ENCODE results near the gene GNPDA2.
"Not testable (repeated sequence)": the region's sequence is repeated elsewhere in the genome, so short reads cannot be mapped to it uniquely, and the experiment has no call there.

Gene GNPDA2

DNA sequence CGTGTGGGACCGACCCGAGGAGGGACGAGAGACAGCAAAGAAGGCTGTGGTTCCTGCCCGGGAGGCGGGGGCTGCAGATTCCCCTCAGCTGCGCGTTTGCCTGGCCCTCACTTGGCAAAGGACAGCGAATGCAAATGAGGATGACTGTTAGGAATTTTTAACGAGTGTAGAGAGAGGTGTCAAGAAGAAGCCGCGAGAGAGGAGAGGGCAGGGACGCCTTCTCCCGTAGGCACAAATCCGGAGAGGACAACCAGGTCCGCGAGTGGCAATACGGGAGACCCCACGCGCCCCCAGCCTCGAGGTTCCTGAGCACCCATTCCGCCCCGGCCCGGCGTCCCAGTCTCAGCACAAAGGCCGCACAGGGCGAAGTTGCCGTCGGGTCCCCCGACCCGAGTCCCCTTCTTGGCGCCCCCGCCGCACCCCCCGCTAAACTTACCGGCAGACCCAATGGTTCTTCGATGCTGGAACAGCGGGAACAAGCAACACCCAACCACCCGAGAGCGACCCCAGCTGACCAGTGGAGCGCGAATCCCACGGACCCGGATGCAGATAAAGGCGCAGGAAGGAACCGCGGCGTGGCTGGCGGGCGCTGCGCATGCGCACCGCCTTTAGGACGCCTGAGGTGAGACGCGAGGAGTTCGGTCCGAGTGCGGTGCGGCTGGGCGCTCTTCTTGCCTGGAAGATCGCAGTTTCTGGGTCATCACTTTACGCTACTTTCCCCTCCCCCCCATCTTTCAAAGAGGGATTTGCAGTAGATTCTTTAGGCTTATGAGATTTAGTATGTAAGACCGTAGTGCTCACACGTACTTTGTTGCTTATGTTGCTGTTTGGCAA is at the start of gene GNPDA2:
Gene GNPDA2, minus strand, starts transcription at position 519 of the 834 bp plus-strand sequence. CDS start 4,349 bp downstream, outside the sequence.
- DNase-seq, result peak; percentile 81 to 84

DNA sequence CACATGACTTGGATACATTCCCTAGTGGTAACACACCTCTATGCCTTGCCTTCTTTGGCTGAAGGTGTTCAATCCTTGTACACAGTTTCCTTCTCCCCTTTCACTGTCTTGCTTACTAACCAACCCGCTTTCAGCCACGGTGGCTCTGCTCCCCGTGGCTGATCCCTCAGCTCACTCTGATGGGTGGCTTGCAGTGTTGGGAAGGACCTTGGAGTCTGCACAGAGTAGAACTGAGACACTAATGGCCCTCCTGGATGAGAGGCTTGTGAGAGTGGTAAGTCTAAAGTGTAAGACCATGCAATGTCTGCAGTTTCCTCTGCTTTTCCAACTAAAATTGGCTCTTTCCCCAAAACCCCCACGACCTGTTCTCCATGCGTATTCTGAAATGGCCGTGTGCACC is 46.0 kb upstream of the GNPDA2 start:
- no peak for DNase-seq

DNA sequence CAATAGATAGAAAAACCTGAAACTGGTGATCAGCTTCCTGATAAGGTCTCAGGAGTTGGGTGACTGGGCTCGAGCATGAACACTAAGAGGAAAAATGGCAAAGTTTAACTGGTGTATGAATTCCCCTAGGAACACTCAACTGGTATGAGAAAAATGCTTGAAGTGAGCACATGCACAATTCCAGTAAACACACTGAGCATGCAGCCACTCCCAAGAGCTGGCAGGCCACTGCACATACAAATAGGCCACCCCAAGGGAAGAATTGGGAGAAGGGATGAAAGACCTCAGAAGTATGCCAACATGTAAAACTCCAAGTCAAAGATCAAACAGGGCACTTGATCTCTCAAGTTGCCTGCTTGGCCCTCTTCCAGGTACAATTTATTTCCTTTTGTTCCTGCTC is 45.4 kb upstream of the GNPDA2 start:
- DNase-seq, result no peak

DNA sequence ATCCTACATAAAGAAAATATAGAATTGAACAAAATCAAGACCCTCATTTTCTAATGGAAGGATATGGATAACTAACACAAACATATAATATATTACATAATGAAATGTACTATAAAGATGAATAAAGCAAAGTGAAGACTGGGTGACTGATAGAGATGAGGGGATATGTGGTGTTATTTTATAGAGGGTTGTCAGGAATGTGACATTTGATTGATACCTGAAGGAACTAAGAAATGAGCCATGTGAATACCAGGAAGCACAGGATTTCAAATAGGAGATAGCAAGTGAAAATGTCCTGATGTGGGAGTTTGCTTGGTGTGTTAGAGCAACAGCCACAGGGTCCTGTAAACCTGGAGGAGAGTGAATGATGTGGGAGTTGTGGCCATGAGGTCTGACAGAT is 40.1 kb upstream of the GNPDA2 start:
- DNase-seq, result no peak

DNA sequence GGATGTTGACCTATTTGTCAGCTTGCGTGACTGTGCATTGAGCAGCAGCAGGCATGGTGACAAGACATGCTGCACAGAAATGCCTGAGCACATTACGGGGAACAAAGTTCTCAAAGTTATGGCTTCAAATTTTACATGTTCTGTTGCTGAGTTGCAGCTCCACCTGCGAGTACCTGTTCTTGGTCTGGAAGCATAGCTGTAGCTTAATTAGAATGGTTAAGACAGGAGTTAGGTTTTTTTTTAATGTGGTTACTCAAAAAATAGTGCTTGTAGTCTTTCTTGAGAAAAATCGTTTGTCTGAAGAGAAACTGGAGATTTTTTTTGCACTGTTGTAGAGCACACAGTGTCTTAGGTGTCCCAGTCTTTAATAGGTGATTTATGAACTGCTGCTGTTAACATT is 38.8 kb upstream of the GNPDA2 start:
- DNase-seq, result no peak

DNA sequence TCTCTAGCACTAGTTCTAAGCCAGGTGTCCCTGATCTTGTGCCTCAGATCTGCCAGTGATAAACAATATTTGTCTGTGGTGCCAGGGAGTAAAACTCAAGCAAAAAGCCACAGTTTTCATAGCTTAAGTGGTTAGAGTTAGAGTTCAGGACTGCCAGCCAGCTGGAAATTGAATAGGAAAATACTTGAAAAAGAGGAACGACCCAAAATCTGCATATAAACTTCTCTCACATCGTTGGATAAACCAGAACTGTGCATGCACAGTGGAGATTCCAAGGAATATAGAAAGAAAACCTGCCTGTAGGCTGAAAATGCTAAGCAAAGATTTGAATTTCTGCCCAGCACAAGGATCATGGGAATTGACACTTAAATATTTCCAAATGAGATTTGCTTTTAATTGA is 35.0 kb upstream of the GNPDA2 start:
- no peak for DNase-seq

DNA sequence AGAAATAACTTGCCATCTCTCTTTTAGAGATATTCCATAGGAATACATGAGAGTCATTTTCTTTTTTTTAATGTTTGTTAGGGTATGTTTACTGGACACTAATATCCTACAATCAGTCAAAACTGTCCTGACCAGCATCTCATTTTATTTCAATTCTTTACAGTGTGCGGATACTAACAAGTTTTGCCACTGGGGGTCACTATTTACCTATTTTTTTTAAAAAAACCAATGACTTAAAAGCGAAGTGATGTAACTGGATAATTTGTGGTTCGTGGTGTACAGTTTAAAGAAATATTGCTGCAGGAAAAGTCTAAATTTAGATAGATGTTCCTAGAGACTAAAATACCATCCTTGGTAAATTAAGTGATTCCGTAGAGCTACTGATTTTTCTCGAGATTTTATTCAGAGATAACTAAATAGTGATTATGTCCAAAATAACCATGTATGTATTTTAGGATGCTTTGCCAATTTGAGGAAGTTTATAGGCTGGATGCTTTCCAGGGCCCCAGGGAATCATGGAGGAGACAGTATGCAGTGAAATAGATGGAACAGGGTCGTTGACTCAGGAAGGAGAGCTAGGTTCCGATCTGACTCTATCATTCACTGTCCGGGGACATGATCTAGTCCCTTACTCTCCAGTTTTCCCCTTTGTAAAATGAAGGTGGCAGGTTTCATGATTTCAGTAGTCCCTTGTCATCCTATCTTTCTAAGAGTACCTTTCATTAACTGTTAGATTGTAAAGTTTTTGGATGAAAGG is 34.0 kb upstream of the GNPDA2 start:
- DNase-seq, result peak; percentile 14 to 67

DNA sequence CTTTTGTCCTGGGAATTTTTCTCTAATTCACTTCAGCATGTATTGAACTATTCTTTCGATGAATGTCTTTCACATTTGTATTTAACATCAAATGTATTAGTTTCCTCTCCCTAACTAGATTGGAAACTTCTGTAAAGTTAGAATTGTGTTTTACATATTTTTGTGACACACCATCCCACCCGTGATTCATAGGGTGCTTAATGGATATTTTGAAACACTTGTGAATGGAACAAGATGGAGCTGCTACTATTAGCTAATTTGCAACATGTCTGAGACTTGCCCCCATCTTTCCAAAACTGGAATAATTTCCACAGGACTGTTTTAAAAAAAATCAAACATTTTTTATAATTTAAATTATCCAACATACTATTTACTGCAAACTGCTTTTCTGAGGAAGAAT is 30.2 kb upstream of the GNPDA2 start:
- DNase-seq, result no peak

DNA sequence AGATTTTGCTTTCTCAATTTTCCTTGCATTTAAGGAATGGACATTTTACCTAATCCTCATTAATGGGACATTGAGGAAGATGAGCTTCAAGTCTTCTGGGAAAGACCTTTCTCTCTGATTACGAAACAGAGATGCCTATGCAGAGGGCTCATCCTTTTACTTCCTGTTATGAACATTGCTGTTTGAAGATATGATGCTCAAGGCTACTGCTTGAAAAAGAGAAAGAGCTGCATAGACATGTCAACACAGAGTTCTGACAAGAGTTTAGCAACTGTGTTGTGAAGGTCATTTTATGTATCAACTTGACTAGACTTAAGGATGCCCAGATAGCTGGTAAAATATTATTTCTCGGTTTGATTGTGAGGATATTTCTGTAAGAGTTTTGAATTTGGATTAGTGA is 13.8 kb upstream of the GNPDA2 start:
- DNase-seq, result no peak

DNA sequence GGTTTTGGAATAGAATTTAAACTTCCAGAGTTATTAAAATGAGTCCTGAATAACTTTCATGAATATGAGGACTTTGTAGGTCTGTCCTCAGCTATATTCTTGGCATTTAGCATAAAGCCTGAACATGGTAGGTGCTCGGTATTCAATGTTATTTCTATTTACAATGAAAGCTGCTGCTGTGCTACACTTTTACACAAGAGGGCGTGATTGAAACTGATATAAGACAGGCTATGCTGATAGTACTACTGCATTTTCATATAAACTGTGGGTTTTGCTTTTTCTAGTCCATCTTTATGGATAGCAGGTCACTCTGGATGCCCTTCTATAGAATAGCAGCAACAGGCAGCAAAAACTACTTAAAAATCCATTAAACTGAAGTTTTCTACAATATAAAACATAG is 12.3 kb upstream of the GNPDA2 start:
- DNase-seq, result peak in 1 of 2 donors; percentile 7

DNA sequence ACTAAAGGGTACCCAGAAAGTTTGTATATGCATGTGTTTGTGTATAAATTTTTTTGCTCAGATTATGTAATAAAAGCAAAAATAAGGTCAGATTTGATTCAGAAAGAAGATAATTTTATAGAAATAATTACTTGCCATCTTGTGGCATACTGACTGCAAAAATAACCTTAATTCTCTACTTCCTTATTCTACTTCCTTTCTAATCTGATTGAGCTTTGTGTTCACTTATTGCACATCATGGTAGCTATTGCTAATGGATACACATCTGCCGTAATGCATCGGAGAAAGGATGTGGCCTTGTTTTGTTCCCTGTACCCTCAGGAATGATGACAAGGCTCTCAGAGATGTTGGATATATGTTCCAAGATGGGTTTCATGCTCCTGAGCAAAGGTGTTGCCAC is 10.5 kb upstream of the GNPDA2 start:
- DNase-seq, result no peak

DNA sequence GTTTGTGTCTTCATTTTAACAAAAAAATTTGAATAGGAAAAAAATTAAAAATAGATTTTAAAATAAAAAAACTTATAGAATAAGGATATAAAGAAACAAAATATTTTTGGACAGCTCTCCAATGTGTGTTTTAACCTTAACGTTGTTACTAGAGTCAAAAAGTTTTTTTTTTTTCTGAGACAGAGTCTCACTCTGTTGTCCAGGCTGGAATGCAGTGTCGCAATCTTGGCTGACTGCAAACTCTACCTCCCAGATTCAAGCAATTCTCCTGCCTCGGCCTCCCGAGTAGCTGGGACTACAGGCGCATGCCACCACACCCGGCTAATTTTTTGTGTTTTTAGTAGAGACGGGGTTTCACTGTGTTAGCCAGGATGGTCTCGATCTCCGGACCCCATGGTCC is 2.3 kb upstream of the GNPDA2 start:
- DNase-seq, result not testable (repeated sequence)

DNA sequence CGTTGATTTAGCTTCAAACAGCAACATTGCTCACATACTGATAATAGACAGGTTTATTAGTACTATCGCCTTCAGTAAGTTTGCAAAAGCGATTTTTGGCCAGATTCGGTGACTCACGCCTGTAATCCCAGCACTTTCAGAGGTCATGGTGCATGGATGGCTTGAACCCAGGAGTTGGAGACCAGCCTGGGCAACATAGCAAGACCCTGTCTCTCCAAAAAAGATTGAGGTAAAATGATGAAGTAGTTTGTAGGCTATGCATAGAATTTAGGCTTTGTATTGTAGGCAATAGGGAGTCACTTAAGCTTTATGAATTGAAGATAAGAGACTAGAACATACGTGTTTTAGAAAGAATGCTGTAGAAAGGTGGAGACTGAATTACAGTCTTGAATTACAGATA is 1.1 kb upstream of the GNPDA2 start:
- no peak for DNase-seq

DNA sequence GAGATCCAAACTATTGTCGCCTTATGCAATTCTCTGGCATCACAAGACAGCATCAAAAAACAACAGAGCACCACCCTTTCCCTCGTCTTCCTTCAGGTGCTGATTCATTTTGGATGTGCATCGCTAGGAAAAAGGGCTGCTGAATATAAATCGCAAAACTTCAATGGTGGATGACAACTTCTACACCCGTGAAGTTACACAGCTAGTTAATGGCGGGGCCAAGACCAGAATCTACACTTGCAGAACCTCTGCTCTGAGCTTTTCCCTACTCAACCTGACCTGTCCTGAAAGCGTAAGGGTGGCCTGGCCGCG is 674 bp downstream of the GNPDA2 start:
- no peak for DNase-seq

DNA sequence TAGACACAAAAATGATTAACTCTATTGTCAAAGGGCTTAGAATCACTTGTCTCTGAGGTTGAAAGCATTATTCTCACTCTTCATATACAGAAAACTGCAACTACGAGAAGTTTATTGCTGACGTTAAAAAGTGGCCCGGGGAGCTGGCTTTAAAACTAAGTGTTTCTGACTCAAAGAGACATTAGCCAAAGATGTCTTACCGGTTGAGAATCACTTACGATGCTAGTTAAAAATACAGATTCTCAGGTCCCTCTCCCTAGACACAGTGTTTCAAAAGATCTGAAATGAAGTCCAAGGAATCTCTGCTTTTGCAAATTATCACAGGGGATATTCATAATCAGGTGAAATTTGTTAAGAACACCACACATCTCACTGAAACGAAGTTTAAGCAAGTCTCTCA is 1.2 kb downstream of the GNPDA2 start:
- no peak for DNase-seq

DNA sequence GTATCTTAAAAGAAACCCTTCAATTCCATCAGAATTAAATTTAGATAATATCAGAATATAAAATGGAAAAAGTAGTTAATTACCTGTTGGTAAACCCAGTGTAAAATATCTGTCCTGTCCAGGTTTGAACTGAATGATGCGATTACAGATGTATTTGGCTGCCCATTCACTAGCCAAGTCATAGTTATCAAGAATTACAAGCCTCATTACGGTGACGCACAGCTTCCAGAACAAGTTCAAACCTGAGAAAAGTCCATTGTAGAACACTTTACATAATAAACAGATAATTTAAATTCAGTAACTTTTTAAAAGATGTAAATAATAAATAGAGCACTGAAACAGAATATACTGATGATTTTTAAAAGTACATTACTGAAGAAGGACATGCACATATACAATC is 4.4 kb downstream of the GNPDA2 start:
- DNase-seq, result no peak

DNA sequence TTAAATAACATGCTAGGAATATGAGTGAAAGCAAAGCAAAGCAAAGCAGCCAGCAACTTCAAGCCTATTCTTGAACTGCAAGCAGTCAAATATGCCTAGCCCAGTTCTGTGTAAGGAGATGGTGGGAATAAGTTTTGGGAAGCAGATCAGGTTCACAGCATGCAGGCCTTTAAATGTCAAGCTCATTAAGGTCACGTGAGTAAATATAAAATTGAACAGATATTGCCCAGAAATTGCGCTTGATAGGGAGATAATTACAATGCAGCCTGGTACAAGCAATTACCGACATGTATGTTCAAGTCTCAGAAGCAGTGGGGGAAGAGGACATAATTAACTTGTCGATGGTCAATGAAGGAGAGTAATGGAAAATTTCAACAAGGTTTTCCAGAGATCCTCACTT is 6.0 kb downstream of the GNPDA2 start:
- DNase-seq, result no peak

DNA sequence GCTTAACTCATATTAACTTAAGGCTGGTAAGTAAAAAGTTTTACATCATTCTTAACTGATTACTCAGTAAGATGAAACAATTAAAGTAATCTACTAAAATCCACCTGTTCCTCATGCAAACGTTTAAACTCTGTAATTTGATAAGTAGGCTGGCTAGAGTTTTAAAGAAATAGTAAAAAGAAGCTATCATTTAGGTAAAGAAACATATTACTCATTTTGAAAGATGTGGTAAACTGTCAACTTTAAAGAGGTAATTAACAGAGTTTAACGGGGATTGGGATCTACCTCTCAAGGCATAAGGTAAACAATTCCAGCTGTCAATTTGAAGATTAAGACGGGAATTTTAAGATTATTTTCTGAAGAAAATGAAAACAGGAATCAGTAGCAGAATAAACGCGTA is 9.8 kb downstream of the GNPDA2 start:
- DNase-seq, result no peak

DNA sequence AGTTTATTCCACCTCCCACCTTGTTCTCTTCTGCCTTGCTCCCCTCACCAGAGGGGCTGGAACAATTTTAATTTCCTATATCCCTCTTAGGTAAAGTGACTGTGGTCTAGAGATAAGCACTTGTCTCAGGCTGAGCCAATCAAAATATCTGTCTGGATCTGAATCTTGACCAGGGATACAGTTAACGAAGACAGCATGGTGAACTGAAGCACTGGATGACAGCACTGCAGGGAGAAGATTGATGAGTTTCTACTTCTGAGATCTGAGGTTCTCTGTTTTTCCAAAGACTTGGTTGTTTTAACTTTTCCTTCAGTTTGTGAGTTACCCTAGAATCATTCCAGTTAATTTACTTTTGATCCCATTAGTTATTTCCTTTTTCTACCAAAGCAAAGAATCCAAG is 13.2 kb downstream of the GNPDA2 start:
- no peak for DNase-seq

DNA sequence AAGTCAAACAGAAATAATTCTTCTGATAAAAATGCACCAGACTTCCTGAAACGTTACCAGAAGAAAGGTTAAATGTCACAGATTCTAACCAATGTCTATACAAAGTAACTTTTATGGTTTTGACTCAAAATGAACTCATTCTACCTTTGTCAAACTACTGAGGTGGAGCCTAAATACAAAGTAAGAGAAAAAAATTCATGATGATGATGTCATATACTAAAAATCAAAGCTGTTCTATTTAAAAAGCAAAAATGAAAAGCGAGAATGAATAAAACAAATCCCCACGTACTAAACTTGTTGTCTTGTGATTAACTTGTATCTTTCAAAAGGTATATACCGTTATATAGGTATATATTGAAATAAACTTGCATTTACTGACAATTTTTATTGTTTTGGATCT is 21.7 kb downstream of the GNPDA2 start:
- DNase-seq, result no peak

DNA sequence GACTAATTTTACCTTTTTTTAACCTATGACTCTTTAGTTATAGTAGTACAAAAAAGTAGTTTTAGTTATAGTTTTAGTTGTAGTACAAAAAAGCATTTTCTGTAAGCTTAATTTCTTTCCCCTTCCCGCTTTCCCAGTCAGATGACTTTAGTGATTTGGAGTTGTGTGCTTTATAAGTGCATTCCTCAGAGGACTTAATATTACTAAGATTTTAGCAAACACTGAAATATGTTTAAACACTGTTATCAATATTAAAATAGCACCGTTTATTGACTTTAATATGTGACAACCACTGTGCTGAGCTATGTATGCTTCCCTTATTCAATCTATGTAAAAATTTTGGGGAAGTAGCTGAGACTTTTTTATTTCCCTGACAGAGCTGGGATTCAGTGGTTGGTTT is 25.3 kb downstream of the GNPDA2 start:
- no peak for DNase-seq

DNA sequence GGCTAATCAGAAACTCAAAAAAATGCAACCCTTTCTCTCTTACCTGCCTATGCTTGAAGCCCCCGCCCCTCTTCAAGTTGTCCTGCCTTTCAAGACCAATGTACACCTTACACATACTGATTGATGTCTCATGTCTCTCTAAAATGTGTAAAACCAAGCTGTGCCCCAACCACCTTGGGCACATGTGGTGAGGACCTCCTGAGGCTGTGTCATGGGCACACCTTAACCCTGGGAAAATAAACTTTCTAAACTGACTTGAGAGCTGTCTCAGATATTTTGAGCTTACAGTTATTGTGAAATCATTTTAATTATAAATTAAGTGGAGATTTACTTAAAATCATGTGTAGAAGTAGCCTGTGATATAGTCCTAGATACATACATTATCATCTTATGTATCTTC is 25.9 kb downstream of the GNPDA2 start:
- DNase-seq, result no peak

DNA sequence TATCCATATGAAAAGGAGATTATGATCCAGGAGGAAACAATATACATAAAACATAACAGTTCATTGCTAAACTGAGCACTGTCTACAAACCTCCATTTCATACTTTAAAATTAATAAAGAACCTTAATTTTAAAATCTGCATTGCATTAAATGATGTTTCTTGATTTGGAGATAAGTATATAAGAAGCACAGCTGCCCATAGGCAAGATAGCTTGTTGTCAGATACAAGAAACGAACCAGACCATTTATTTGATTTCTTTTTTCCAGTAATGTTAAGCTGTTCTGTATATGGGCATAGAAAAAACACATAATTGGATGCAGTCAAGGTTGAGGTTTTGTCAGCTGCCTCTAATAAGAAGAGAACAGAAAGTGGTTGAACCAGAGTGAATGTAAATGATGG is 41.7 kb downstream of the GNPDA2 start:
- no peak for DNase-seq

DNA sequence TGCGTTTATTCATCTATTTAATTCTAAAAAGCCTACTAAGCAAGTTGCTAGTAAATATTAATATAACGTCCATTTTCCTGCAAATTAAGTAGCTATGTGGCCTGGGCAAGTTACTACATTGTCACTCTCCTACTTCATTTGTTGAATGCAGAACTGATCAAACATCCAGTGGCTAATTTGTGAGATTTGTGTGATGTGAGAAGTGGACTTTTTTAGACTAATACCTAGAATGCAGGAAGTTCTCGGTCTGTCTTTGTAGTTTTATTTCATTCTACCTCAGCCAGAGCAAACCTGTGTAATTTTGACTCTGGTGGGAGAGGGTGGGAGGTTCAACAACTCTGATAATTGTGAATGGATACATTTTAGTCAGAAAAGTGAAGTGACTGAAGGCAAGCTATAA is 47.3 kb downstream of the GNPDA2 start:
- DNase-seq, result peak; percentile 2 to 21

Measured in inflammatory macrophage treated with lipopolysaccharide for 1 hour (primary cell).